SW 1271 (cell line): ENCODE data around the gene LRIG1.

ENCODE experiments used
- DNase-seq, 2 experiments: peaks; one replicate each; lab custom pipeline; 2025; lab: John Stamatoyannopoulos, UW

Gene LRIG1

GRCh38 chr3:66386011-66386924, 114.6 kb downstream of the LRIG1 start:
- no peak for DNase-seq

GRCh38 chr3:66385066-66385465, 115.8 kb downstream of the LRIG1 start:
- no peak for DNase-seq

- DNase-seq: no peak
These were observed 116.7 kb downstream of the LRIG1 start for GRCh38 chr3:66383998-66384745.

- DNase-seq: no peak
These were observed 117.8 kb downstream of the LRIG1 start for GRCh38 chr3:66383023-66383422.

GRCh38 chr3:66382142-66382541, 118.7 kb downstream of the LRIG1 start:
- no peak for DNase-seq

GRCh38 chr3:66381626-66382025, 119.2 kb downstream of the LRIG1 start:
- DNase-seq: no peak

GRCh38 chr3:66380200-66380932, 120.5 kb downstream of the LRIG1 start:
- no peak for DNase-seq

- no peak for DNase-seq
These were observed 121.3 kb downstream of the LRIG1 start for GRCh38 chr3:66379565-66379964.

- no peak for DNase-seq
These were observed 122.6 kb downstream of the LRIG1 start for GRCh38 chr3:66378256-66378655.

GRCh38 chr3:66377800-66378199, 123.0 kb downstream of the LRIG1 start:
- no peak for DNase-seq

- no peak for DNase-seq
These were observed 124.3 kb downstream of the LRIG1 start for GRCh38 chr3:66376568-66376967.

GRCh38 chr3:66372681-66373350, 128.0 kb downstream of the LRIG1 start:
- DNase-seq: no peak

- DNase-seq: no peak
These were observed 129.4 kb downstream of the LRIG1 start for GRCh38 chr3:66371432-66371831.

- DNase-seq: no peak
These were observed 130.6 kb downstream of the LRIG1 start for GRCh38 chr3:66370179-66370578.

- no peak for DNase-seq
These were observed 132.8 kb downstream of the LRIG1 start for GRCh38 chr3:66367979-66368378.

- no peak for DNase-seq
These were observed 134.1 kb downstream of the LRIG1 start for GRCh38 chr3:66366747-66367146.

- DNase-seq: no peak
These were observed 135.7 kb downstream of the LRIG1 start for GRCh38 chr3:66365080-66365479.

GRCh38 chr3:66363148-66363547, 137.7 kb downstream of the LRIG1 start:
- DNase-seq: no peak

- no peak for DNase-seq
These were observed 138.3 kb downstream of the LRIG1 start for GRCh38 chr3:66362541-66362941.

- DNase-seq: no peak
These were observed 139.5 kb downstream of the LRIG1 start for GRCh38 chr3:66361356-66361755.

- DNase-seq: no peak
These were observed 144.8 kb downstream of the LRIG1 start for GRCh38 chr3:66355997-66356396.

- no peak for DNase-seq
These were observed 145.4 kb downstream of the LRIG1 start for GRCh38 chr3:66355394-66355793.
